Embryonic facial prominence (tissue), 1 donor: ENCODE results near the gene IQSEC2.

Source experiments
- DNase-seq: peaks from one replicate; pipeline ENCODE4 v3.0.0-alpha.2; 2016; ENCODE audit errors: extremely low spot score

IQSEC2 gene

GRCh38 chrX:53244610-53245009 lies 36.8 kb downstream of the IQSEC2 start:
- no peak for DNase-seq

GRCh38 chrX:53242310-53242709 lies 39.1 kb downstream of the IQSEC2 start:
- no peak for DNase-seq

- DNase-seq: no peak
Measured at GRCh38 chrX:53241558-53241957, 39.8 kb downstream of the IQSEC2 start.

- no peak for DNase-seq
Measured at GRCh38 chrX:53239474-53239873, 41.9 kb downstream of the IQSEC2 start.

DNA sequence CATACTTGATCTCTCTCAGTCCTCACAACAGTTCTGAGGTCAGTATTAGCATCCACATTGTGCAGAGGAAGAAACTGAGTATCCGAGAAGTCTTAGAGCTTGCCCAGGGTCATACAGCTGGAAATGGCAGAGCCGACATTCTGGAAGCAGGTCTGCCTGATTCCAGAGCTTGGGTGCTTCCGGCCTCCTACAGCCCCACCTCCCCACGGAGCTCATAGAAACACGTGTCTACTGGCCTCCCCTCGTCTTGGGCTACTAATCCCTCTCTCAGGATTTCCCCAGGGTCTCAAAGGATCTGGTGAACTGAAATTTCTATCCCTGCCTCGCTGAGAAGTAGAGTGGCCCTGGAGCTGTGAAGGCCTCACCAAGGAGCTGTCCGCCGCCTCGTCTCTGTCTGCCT lies 44.3 kb downstream of the IQSEC2 start:
- no peak for DNase-seq

DNA sequence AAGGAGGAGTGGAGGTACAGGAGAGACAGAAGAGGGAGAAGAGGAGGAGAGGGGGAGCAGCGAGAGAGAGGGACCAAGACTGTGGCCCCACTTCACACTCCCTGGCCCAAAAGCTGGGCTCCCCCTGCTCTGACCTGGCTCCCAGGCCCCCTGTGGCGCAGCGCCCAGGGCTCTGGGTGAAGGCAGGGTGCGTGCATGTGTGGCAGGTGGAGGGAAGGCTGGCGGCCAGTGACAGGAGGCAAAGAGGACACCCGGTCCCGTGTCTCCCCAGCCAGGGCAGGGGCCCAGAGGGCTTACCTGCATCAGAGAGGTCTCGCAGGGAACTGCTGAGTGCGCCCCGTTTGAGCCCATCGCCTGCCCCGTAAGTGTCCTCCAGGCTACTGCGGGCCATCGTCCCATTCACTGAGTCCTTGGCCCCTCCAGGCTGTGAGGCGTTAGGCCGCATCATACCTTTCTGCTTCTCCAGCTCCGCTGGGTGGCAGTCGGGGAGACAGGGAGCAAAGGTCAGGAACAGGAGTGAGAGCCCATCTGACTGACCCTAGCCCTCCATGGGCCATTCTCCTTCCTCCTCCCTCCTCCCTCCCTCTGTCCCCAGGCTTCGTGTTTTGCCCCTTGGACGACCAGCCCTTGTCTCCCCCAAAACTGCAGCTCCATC lies 45.2 kb downstream of the IQSEC2 start:
- no peak for DNase-seq

- no peak for DNase-seq
Measured at GRCh38 chrX:53235566-53235965, 45.8 kb downstream of the IQSEC2 start.

GRCh38 chrX:53234484-53234883 lies 46.9 kb downstream of the IQSEC2 start:
- DNase-seq: no peak

DNA sequence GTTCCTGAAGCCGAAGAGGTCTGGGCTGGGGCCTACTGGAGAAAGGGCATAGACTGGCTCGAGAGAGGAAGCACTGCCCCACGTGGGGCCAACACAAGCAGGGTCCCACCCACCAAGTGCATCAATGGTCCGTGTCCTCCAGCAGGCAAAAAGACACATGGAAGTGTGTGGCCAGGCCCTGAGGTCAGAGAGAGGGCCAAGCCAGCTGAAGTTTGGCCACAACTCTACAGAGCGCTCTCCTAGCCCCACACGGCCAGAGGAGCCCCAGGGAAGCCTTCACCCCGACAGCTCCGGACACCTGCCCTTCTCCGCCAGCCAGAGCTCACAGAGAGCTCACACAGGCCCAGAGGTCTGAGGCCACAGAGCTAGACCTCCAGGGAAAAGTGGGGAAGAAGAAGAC lies 47.8 kb downstream of the IQSEC2 start:
- DNase-seq: no peak

DNA sequence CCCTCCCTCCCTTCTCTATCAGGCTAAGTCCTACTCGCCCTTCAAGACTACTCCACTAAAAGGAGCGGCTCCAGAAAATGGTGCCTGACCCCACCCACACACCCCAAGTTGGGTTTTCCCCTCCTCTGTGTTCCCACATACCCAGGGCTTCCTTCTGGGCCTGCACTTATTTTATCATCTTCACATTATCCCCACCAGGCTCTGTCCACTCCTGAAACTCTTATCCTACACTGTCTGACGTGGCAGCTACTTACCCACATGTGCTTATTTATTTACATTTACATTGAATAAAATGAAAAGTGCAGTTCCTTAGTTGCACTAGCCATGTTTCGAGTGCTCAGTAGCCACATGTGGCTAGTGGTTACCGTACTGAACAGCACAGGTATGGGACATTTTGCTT lies 51.3 kb downstream of the IQSEC2 start:
- no peak for DNase-seq

GRCh38 chrX:53227224-53227765 lies 54.1 kb downstream of the IQSEC2 start:
- no peak for DNase-seq

GRCh38 chrX:53224860-53225797 lies 56.3 kb downstream of the IQSEC2 start, which contains the start of gene KDM5C:
Gene KDM5C, minus strand, starts transcription at chrX:53225207. Its CDS starts 318 bp downstream, at chrX:53224889.
- DNase-seq: peak; percentile 86

- no peak for DNase-seq
Measured at GRCh38 chrX:53223955-53224859, 57.2 kb downstream of the IQSEC2 start.

DNA sequence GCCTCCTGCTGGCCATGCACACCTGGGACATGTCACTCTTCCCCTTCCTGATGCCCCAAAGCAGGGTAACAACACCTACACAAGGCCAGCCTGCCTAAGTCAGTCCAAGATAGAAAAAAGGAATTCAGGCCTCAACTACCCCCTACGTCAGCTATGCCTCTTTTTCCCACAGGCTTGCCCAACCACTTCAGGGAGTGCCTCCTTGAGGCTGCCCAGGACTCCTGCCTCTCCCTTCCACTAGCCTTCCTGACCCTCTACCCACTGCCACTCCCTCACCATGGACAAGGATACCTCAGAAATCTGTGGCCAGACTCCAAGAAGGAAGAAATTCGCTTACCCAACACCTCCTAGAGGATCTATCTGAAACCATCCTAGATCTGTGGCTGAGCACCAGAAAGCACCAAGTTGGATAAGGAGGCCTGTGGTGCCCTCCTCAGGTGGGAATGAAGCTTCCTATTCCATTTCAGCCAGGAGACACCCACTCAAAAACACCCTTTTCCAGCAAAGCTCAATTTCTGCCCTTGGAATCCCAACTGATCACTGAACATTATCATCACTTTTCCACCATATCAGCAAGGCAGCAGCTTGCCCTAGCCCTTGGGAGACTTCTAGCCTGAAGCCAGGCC lies 58.2 kb downstream of the IQSEC2 start:
- no peak for DNase-seq
